Measurements from ENCODE around the gene PKLR.

- no peak for TF ChIP-seq SP2 (IDR thresholded peaks at IDR 0.05; ENCODE audit: low read length)
- TF ChIP-seq SP1 (IDR thresholded peaks at IDR 0.05; ENCODE audit: low read depth, low read length): no peak
- peak; percentile 70; the same call in 1 of the 2 replicates for TF ChIP-seq ATF2 (IDR thresholded peaks at IDR 0.05; ENCODE audit: low read length)
- no peak for TF ChIP-seq CTCF (IDR thresholded peaks at IDR 0.05; ENCODE audit: control extremely low read depth in 1 of 3, insufficient read depth in 1 of 3, low read depth in 1 of 3, low read length in 3 of 3)
- TF ChIP-seq SRF (IDR thresholded peaks at IDR 0.05; ENCODE audit: low read depth, low read length): no peak
- TF ChIP-seq EP300 (IDR thresholded peaks at IDR 0.05; ENCODE audit: borderline replicate concordance in 1 of 2, low read depth in 2 of 2, low read length in 2 of 2): no peak
- no peak for TF ChIP-seq CEBPB (IDR thresholded peaks at IDR 0.05; ENCODE audit: low read depth, low read length)
Measured at GRCh38 chr1:155261852-155262673, 39.2 kb downstream of the PKLR start, which contains the start of gene SCAMP3.

All from H1 (cell line).